OCI-LY7 (cell line): Measurements from ENCODE around the gene FBXL16.

ENCODE experiments used
- CTCF ChIP-seq: fragments of 200-600 bp; sonication (generic); conservative IDR thresholded peaks from 2 replicates; pipeline ENCODE4 v1.5.1; 2014; ENCODE audit warnings: mild to moderate bottlenecking, antibody characterized with exemption, low read length, moderate library complexity, mixed read lengths
- EZH2phosphoT487 ChIP-seq: fragments of 200-600 bp; sonication (generic); IDR thresholded peaks from 2 replicates; pipeline ENCODE4 v1.6.1; 2018; ENCODE audit warnings: low read depth, borderline replicate concordance, mild to moderate bottlenecking, mixed run types, antibody characterized with exemption, low read length, moderate library complexity, mixed read lengths

- TF ChIP-seq CTCF = peak; percentile 27
- TF ChIP-seq EZH2phosphoT487 = no peak
These were observed 45.0 kb downstream of the FBXL16 start for GRCh38 chr16:660459-661183.
